HepG2 (cell line): ENCODE measurements around the gene UCN3. TPM values are rescaled to one million over a fixed set of nuclear protein-coding genes. Genes with fewer than 3 reads are reported as not detected.

Source experiments
- CBFB ChIP-seq: sonication (generic); formaldehyde crosslinking; IDR thresholded peaks from 2 replicates; pipeline ENCODE4 v1.4.0; 2020; ENCODE audit warnings: missing genetic modification reagents
- CSRNP1 ChIP-seq: sonication (generic); formaldehyde crosslinking; IDR thresholded peaks from 2 replicates; pipeline ENCODE4 v1.8.1; 2023; ENCODE audit warnings: mild to moderate bottlenecking, missing genetic modification reagents
- HOXD1 ChIP-seq: sonication (generic); formaldehyde crosslinking; IDR thresholded peaks from 2 replicates; pipeline ENCODE4 v1.5.0; 2020; ENCODE audit warnings: missing genetic modification reagents
- MIER2 ChIP-seq: IDR thresholded peaks from 2 replicates; pipeline ENCODE4 v1.6.1; 2016; ENCODE audit warnings: missing biosample characterization, missing genetic modification reagents
- MXD1 ChIP-seq: sonication (generic); formaldehyde crosslinking; IDR thresholded peaks from 2 replicates; pipeline ENCODE4 v1.4.0; 2020; ENCODE audit warnings: mild to moderate bottlenecking, missing genetic modification reagents
- NBN ChIP-seq: fragments of 450-650 bp; conservative IDR thresholded peaks from 2 replicates; pipeline ENCODE4 v1.6.1; 2017
- NFYB ChIP-seq: sonication (generic); formaldehyde crosslinking; IDR thresholded peaks from 2 replicates; pipeline ENCODE4 v1.4.0; 2020; ENCODE audit warnings: missing genetic modification reagents
- NFYC ChIP-seq: IDR thresholded peaks from 2 replicates; pipeline ENCODE4 v1.6.1; 2016; ENCODE audit warnings: missing genetic modification reagents, missing compliant biosample characterization
- ONECUT2 ChIP-seq: sonication (generic); formaldehyde crosslinking; IDR thresholded peaks from 2 replicates; pipeline ENCODE4 v1.4.0; 2020; ENCODE audit warnings: missing genetic modification reagents
- SMARCC2 ChIP-seq: fragments of 450-650 bp; IDR thresholded peaks from 2 replicates; pipeline ENCODE4 v1.6.1; 2017; ENCODE audit warnings: antibody characterized with exemption, mild to moderate bottlenecking
- SNAPC2 ChIP-seq: sonication (generic); formaldehyde crosslinking; IDR thresholded peaks from 2 replicates; pipeline ENCODE4 v1.8.1; 2022; ENCODE audit warnings: mild to moderate bottlenecking, missing genetic modification reagents
- ZKSCAN8 ChIP-seq: IDR thresholded peaks from 2 replicates; pipeline ENCODE4 v1.6.1; 2016; ENCODE audit warnings: borderline replicate concordance, missing genetic modification reagents, missing compliant biosample characterization
- ZMYM4 ChIP-seq: sonication (generic); formaldehyde crosslinking; IDR thresholded peaks from 2 replicates; pipeline ENCODE4 v1.8.1; 2023; ENCODE audit warnings: mild to moderate bottlenecking, missing genetic modification reagents
- ZNF20 ChIP-seq: sonication (generic); formaldehyde crosslinking; IDR thresholded peaks from 2 replicates; pipeline ENCODE4 v1.4.0; 2020; ENCODE audit warnings: mild to moderate bottlenecking, moderate library complexity, missing genetic modification reagents
- ZNF281 ChIP-seq: sonication (generic); formaldehyde crosslinking; IDR thresholded peaks from 2 replicates; pipeline ENCODE4 v1.4.0; 2020; ENCODE audit warnings: missing genetic modification reagents, borderline replicate concordance
- ZNF510 ChIP-seq: sonication (generic); formaldehyde crosslinking; IDR thresholded peaks from 2 replicates; pipeline ENCODE4 v1.4.0; 2020; ENCODE audit warnings: low read depth, mild to moderate bottlenecking, missing genetic modification reagents
- ZNF550 ChIP-seq: sonication (generic); formaldehyde crosslinking; IDR thresholded peaks from 2 replicates; pipeline ENCODE4 v1.4.0; 2020; ENCODE audit warnings: mild to moderate bottlenecking, missing genetic modification reagents, borderline replicate concordance
- ZSCAN30 ChIP-seq: sonication (generic); formaldehyde crosslinking; IDR thresholded peaks from 2 replicates; pipeline ENCODE4 v1.5.0; 2020; ENCODE audit warnings: mild to moderate bottlenecking, missing genetic modification reagents
- polyA plus RNA-seq, 8 experiments: library from polyadenylated mRNA; depleted of rRNA in 3 of 8; stranded (reverse) in 7 of 8; unstranded in 1 of 8; fragments of >200 nt; fragmentation: Illumina TruSeq in 4 of 8; extraction: Trizol in 4 of 8; gene quantifications; 2 replicates each; pipeline versions ENCODE4 v1.2.1 to v1.2.3, GENCODE V29; 2011 to 2016; ENCODE audit warnings: low read depth in 4 of 8, missing spikeins in 1 of 8, mixed read lengths in 1 of 8; ENCODE audit not compliant: insufficient read depth in 1 of 8
- total RNA-seq, 5 experiments: library from RNA; depleted of rRNA; stranded (reverse); fragments of >200 nt; fragmentation: Illumina TruSeq; extraction: Trizol; gene quantifications; 2 replicates each; pipeline ENCODE4 v1.2.3, GENCODE V29; 2016; ENCODE audit warnings: low read depth in 1 of 5
- TF ChIP-seq, protein P1 (sequence below): IDR thresholded peaks from 2 replicates; pipeline ENCODE4 v1.6.1; 2016; ENCODE audit warnings: missing compliant biosample characterization, missing genetic modification reagents, borderline replicate concordance
- TF ChIP-seq, protein P2 (sequence below): sonication (generic); formaldehyde crosslinking; IDR thresholded peaks from 2 replicates; pipeline ENCODE4 v1.4.0; 2020; ENCODE audit warnings: mild to moderate bottlenecking, low read depth, missing genetic modification reagents
- TF ChIP-seq, protein P3 (sequence below): sonication (generic); formaldehyde crosslinking; IDR thresholded peaks from 2 replicates; pipeline ENCODE4 v1.5.1; 2020; ENCODE audit warnings: missing genetic modification reagents, mild to moderate bottlenecking, borderline replicate concordance

The UCN3 gene
- total and polyA plus RNA-seq, 2 of the 13 experiments (the other 11 are each of a cell fraction or from before 2014, with no cell fraction given): not detected

- TF ChIP-seq ZNF281: peak; percentile 77
- TF ChIP-seq ZSCAN30: no peak
- TF ChIP-seq SNAPC2: no peak
- no peak; the same call in 1 of the 2 replicates for TF ChIP-seq CSRNP1 (CRISPR knock-in tag)
- TF ChIP-seq, protein P1, sequence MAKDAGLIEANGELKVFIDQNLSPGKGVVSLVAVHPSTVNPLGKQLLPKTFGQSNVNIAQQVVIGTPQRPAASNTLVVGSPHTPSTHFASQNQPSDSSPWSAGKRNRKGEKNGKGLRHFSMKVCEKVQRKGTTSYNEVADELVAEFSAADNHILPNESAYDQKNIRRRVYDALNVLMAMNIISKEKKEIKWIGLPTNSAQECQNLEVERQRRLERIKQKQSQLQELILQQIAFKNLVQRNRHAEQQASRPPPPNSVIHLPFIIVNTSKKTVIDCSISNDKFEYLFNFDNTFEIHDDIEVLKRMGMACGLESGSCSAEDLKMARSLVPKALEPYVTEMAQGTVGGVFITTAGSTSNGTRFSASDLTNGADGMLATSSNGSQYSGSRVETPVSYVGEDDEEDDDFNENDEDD: peak; percentile 98
- TF ChIP-seq, protein P2, sequence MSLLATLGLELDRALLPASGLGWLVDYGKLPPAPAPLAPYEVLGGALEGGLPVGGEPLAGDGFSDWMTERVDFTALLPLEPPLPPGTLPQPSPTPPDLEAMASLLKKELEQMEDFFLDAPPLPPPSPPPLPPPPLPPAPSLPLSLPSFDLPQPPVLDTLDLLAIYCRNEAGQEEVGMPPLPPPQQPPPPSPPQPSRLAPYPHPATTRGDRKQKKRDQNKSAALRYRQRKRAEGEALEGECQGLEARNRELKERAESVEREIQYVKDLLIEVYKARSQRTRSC: no peak
- 0 out of 2 replicates have a peak, but pooled peaks have one; percentile 24 for TF ChIP-seq HOXD1
- peak; percentile 54; the same call in 1 of the 2 replicates for TF ChIP-seq MXD1 (CRISPR knock-in tag)
- TF ChIP-seq, protein P3, sequence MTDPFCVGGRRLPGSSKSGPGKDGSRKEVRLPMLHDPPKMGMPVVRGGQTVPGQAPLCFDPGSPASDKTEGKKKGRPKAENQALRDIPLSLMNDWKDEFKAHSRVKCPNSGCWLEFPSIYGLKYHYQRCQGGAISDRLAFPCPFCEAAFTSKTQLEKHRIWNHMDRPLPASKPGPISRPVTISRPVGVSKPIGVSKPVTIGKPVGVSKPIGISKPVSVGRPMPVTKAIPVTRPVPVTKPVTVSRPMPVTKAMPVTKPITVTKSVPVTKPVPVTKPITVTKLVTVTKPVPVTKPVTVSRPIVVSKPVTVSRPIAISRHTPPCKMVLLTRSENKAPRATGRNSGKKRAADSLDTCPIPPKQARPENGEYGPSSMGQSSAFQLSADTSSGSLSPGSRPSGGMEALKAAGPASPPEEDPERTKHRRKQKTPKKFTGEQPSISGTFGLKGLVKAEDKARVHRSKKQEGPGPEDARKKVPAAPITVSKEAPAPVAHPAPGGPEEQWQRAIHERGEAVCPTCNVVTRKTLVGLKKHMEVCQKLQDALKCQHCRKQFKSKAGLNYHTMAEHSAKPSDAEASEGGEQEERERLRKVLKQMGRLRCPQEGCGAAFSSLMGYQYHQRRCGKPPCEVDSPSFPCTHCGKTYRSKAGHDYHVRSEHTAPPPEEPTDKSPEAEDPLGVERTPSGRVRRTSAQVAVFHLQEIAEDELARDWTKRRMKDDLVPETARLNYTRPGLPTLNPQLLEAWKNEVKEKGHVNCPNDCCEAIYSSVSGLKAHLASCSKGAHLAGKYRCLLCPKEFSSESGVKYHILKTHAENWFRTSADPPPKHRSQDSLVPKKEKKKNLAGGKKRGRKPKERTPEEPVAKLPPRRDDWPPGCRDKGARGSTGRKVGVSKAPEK (CRISPR knock-in tag): no peak
- TF ChIP-seq ONECUT2 (CRISPR knock-in tag): no peak
- TF ChIP-seq SMARCC2: no peak
- no peak for TF ChIP-seq MIER2 (CRISPR knock-in tag)
- TF ChIP-seq ZMYM4: peak; percentile 50; the same call in 1 of the 2 replicates
- TF ChIP-seq ZNF550 (CRISPR knock-in tag): no peak
- TF ChIP-seq NFYB (CRISPR knock-in tag): peak; percentile 87
- TF ChIP-seq ZKSCAN8 (CRISPR knock-in tag): no peak
- no peak for TF ChIP-seq NBN
- peak; percentile 94 for TF ChIP-seq NFYC (CRISPR knock-in tag)
- TF ChIP-seq ZNF20 (CRISPR knock-in tag): no peak
- no peak for TF ChIP-seq CBFB (CRISPR knock-in tag)
- no peak for TF ChIP-seq ZNF510 (CRISPR knock-in tag)
These were observed 47.6 kb downstream of the UCN3 start, which contains the start of gene NET1 (continued) for GRCh38 chr10:5412277-5412941.
